Occipital lobe (tissue), 3 donors: Measurements from ENCODE around the gene PIGV. TPM values are rescaled to one million over a fixed set of nuclear protein-coding genes. Genes with fewer than 3 reads are reported as not detected.
"Not testable (repeated sequence)": the region's sequence is repeated elsewhere in the genome, so short reads cannot be mapped to it uniquely, and the experiment has no call there.

ENCODE experiments used
- DNase-seq: peaks from one replicate; lab custom pipeline; 2025; lab: John Stamatoyannopoulos, UW
- small RNA-seq: library from RNA; depleted of rRNA; stranded (forward); fragments of <200 nt; gene quantifications from one replicate; pipeline ENCODE3, GENCODE V24; 2014
- total RNA-seq: library from RNA; depleted of rRNA; stranded (reverse); fragments of >200 nt; gene quantifications from one replicate; pipeline ENCODE4 v1.2.3, GENCODE V29; 2014

The PIGV gene
- total RNA-seq, 1 donor from 2014 or later = 9.5 TPM

DNA sequence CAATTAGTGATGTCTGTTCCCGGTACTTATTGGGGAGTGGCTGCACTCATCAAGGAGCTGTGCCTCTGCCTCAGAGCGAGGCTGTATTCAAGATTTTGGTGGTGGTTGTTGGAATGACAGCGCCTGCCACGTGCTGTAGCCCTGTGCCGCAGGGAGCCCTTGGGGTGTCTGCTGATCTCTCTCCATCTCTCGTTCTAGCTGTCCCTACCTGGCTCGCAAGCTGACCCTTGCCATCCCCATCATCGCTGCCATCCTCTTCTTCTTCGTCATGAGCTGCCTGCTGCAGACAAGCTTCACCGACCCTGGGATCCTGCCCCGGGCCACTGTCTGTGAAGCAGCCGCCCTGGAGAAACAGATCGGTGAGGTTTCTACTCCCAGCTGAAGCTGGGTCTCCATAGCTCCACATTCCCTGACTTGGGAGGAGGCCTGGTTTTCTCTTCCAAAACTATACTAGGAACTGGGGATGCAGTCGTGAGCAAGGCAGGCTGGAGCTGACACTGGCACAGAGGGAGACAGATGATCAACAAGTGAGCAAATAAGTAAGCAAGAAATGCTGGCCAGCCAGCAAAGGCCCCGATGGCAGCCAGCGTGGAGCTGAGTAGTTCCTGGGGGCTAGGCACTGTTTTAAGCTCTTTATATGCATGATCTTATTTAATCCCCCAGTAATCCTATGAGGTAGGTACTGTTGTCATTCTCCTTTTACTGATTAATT lies 44.7 kb downstream of the PIGV start:
- DNase-seq = no peak

DNA sequence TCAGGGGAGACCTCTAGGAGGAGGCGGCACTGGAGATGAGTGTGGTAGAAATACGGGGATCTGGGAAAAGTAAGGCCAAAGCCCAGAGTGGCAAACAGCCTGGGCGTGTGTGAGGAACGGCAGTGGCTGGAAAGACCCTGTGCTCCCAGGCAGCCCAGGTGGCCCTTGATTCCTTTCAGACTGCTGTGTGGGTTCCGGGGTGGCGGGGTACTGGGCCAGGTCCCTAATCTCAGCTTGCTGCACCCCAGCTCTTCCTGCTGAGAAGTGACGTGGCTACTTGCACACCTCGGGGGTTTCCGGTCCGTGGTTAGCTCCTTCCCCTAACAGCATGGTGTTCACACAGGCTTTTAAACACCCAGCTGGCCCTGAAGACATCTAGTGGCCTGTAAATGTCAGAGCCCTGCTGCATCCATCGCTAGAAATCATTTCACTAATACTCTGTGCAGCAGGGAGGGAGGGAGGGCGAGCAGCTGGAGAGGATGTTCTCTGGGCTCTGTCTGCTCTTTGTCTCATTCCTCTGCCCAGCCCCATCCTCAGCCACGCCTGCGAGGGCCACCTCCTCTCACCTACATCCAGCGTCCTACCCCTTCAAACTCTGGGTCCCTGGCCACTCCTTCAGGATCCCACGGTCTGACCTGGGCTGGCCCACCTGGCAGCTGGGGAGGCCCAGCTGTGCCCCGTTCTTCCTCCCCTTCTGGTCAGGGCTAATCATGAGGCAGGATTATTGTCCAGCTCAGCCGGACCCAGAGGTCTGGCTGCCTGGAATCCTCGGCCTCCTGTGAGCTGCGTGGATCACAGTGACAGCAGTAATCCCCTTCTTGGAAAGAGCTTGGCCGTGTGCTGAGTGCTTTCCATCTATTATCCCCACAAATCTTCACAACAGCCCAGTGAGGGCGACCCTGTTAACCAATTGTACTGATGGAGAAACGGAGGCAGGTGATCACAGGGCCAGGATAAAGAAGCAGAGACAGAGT lies 46.0 kb downstream of the PIGV start:
- DNase-seq = no peak

DNA sequence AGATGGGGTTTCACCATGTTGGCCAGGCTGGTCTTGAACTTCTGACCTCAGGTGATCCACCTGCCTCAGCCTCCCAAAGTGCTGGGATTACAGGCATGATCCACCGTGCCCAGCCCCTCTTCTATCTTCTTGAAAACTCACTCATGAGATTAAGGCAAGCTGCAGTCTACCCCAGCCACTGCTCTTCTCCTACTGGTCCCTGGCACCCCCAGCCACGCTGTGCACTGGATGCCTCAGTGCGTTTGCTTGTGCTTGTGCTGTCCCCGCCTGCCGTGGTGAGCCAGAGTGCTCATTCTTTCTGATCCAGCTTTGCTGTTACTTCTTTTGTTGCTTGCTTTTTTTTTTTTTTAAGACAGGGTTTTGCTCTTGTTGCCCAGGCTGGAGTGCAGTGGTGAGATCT lies 49.9 kb downstream of the PIGV start:
- not testable (repeated sequence) for DNase-seq

DNA sequence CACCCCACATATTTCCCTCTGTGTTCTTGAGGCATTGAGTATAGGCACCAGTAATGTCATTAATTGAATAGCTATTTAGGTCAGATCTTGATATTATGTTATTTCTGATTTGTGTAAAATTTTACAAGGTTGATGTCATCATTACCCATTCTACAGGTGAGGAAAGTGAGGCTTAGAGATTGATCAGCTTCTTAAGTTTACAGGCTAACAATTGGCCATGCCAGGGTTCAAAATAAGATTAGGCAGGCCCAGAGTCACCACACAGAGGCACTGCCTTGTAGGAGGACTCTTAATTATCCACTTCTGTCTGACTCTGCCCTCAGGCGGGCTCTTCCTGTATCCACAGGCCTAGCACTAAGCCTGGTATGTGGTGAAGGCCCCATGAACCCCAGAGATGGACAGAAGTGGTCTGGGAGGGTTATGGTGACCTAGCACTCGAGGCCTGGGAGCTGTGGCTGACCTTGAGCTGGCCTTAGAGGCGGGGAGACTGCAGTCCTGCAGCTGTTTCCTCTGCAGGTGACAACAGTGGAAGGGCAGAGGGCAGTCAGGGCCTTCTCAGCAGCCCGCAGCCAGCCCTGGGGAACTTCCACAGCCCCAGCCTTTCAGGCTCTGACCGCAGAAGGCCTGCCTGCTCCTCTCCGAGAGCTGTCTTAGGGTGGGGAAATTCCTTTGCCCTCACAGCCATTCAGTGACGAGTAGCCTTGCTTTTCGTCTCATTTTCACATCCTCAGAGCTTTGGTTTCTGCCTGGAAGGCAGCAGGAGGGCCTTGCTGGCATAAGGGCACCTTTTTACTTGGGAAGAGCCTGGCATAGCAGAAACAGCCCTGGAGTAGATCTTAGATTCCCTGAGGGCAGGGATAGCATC lies 51.0 kb downstream of the PIGV start:
- DNase-seq = no peak

DNA sequence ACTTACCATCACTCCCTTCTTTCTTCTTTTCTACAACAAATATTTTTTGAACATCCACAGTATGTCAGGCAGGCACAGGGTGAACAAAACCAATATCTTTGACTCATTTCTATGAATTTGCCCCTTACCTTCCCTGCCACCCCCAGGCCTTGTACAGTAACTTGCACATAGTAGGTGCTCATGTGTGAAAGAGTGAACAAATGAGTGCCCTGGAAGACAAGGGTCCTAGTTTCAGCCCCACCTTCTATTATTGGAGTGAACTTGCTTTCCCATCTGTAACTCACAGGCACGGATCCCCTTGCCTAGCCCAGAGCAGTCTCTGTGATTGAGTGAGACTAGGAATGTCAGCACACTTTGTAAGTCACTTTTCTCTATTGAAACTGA lies 51.6 kb downstream of the PIGV start:
- no peak for DNase-seq

DNA sequence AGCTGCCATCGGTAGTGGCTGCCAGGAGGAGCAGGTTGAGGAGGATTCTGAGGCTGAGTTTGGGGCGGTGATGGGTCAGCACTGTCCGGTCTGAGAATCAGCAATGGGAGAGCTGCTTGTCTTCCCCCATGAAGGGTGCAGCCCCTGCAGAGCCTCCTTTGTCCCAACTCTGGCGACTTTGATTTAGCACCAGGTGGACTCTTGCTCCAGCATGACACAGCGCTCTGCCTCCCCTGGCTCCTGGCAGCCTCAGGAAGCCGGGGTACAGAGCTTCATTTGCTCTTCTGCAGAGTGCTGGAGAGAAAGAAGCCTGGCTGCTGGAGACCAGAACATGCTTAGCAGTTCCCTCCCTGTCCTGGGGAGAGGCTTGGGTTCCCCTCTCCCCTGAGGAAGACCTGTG lies 52.0 kb downstream of the PIGV start:
- no peak for DNase-seq

DNA sequence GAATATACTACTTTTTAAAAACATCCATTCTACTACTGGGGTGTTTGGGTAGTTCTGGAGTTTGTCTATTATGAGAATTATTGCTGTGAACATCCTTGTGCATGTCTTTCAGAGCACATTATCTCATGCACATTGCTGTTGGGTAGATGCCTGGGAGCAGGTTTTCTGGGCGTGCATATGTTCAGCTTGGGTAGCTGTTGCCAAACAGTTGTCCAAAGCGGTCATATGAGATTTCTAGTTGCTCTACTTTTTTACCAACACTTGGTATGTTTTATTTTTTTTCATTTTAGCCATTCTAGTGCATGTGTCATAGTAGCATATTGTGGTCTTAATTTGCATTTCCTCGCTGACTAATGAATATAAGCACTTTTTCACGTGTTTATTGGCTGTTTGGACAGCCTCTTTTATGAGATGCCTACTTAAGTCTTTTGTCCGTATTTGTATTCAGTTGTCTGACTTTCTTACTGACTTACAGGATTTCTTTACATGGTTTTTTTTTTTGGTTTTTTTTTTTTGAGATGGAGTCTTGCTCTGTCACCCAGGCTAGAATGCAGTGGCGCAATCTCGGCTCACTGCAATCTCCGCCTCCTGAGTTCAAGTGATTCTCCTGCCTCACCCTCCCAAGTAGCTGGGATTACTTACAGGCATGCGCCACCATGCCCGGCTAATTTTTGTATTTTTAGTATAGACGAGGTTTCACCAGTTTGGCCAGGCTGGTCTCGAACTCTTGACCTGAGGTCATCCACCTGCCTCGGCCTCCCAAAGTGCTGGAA lies 56.9 kb downstream of the PIGV start:
- DNase-seq = no peak

DNA sequence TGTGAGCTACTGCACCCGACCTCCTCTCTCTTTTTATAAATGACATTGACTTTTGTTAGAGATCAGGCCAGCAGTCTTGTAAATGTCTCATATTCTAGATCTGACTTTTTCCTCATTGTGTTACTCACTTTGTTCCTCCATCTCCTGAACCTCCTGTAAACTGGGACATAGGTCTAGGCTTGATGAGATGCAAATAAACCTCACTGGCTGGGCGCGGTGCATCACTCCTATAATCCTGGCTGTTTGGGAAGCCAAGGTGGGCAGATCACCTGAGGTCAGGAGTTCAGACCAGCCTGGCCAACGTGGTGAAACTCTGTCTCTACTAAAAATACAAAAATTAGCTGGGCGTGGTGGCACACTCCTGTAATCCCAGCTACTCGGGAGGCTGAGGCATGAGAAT lies 60.1 kb downstream of the PIGV start:
- DNase-seq = not testable (repeated sequence)

Small RNA genes lying within 50 kb of the gene (small RNA-seq; reads per million reads assigned to genes)
- not detected for gene RN7SL165P

Other genes with a start within 250 kb of the PIGV start
- 20.1 TPM for gene ARID1A, start 91.9 kb upstream of the PIGV start, total RNA-seq
- gene ZDHHC18, start 38.7 kb downstream of the PIGV start, total RNA-seq = 19.2 TPM
- gene SFN, start 75.2 kb downstream of the PIGV start, total RNA-seq = not detected
- 11.5 TPM for gene GPN2, start 102.3 kb downstream of the PIGV start, total RNA-seq
- 8.1 TPM for gene GPATCH3, start 112.5 kb downstream of the PIGV start, total RNA-seq
- gene NR0B2, start 126.0 kb downstream of the PIGV start, total RNA-seq = not detected
- 11.2 TPM for gene NUDC, start 133.8 kb downstream of the PIGV start, total RNA-seq
- not detected for gene KDF1, start 172.5 kb downstream of the PIGV start, total RNA-seq
- gene TRNP1, start 205.7 kb downstream of the PIGV start, total RNA-seq = 16.4 TPM
- gene TENT5B, start 224.9 kb downstream of the PIGV start, total RNA-seq = 0.31 TPM